Bronchial epithelial cell (primary cell): ENCODE results near the gene KIAA0753. TPM values are rescaled to one million over a fixed set of nuclear protein-coding genes. Genes with fewer than 3 reads are reported as not detected.

Source experiments
- DNase-seq: peaks from one replicate; pipeline ENCODE4 v3.0.0-alpha.2; 2010; ENCODE audit warnings: low read depth
- FAIRE-seq: peaks from 2 replicates; lab custom pipeline; 2011; peaks lifted over from hg19 to GRCh38; lab: Jason Lieb, UNC
- H3K27me3 ChIP-seq: 2 replicates; pipeline ENCODE4 v1.5.1; 2011; ENCODE audit warnings: low read length; ENCODE audit not compliant: control insufficient read depth, insufficient read depth
- H3K36me3 ChIP-seq: 2 replicates; pipeline ENCODE4 v1.5.1; 2011; ENCODE audit warnings: low read length; ENCODE audit not compliant: control insufficient read depth, insufficient read depth
- H3K4me3 ChIP-seq: 2 replicates; pipeline ENCODE4 v1.5.1; 2011; ENCODE audit warnings: mild to moderate bottlenecking, low read depth, low read length, control low read depth
- CTCF ChIP-seq: IDR thresholded peaks from 2 replicates; pipeline ENCODE4 v1.5.1; 2011; ENCODE audit warnings: mild to moderate bottlenecking, moderate library complexity, low read length, control low read depth, inconsistent platforms; ENCODE audit not compliant: insufficient read depth, severe bottlenecking
- total RNA-seq: library from RNA; depleted of rRNA; stranded (reverse); fragments of >200 nt; gene quantifications from 2 replicates; pipeline ENCODE4 v1.2.1, GENCODE V29; 2014

The KIAA0753 gene
- total RNA-seq, 1 donor from 2014 or later = 6.6 TPM

DNA sequence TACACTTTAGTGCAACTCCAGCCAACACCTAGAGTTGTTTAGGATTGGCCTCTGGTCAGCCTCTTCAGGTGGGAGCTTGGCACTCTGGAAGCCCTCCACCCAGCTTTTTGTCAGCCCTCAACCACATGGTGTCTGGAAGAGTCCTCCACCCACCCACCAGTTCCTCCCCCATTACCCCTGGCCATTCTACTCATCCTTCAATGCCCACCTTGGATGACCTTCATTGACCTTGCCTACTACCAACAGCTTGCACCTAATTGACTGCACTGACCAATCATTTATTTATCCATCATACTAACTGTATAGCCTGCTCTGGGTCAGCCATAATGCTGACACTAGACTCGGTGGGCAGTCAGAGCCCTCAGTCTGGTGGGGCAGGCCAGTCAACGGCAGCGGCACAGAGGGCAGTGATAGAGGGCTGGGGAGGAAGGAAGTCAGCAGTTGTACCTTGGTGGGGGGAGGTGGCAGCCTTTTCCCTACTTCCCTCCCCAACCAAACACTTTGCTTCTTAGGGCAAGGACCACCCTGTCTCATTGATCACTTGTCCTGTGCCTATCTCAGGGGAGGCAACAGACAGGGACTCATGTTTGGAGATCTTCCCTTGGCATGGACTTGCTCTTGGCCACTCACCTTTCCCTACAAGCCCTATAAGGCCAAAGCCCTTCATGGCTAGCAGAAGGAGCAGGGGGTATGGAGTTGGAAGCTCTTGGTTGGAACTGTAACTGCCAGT, 43.4 kb upstream of the KIAA0753 start:
- TF ChIP-seq CTCF = no peak
- Histone ChIP-seq H3K36me3 (no peaks in the 10 kb centered on the region), H3K4me3 (no peak overlapping the region), H3K27me3 (no peaks in the 10 kb centered on the region)
- DNase-seq (no peak), FAIRE-seq (no peak)

GRCh38 chr17:6683081-6683684, 42.7 kb upstream of the KIAA0753 start:
- no peak for TF ChIP-seq CTCF
- no peak overlapping the region for H3K4me3 ChIP-seq
- no peaks in the 10 kb centered on the region for H3K36me3 ChIP-seq
- H3K27me3 ChIP-seq = no peaks in the 10 kb centered on the region
- no peak for FAIRE-seq
- no peak for DNase-seq

DNA sequence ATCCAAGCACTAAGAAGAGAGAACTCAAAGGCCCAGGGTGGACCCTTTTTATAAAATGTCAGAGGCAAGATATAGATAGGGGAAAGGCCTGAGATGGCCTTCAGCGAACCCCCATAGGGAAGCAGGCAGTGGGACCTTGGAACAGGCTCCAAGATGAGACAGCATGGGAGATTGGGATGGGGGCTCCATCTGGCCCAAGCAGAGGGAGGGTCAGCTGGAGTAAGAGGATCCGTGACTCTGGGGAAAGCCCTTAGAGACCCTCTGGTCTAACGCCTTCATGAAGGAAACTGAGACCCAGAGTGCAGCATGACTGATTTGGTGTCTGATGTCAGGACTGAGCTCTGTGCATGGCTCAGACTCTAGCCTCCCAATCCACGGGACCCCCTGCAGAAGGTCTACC, 41.8 kb upstream of the KIAA0753 start:
- Histone ChIP-seq H3K27me3 (no peaks in the 10 kb centered on the region), H3K4me3 (no peak overlapping the region), H3K36me3 (no peaks in the 10 kb centered on the region)
- no peak for FAIRE-seq
- no peak for TF ChIP-seq CTCF
- DNase-seq = no peak

GRCh38 chr17:6681671-6682070, 41.2 kb upstream of the KIAA0753 start:
- Histone ChIP-seq H3K4me3 (no peak overlapping the region), H3K36me3 (no peaks in the 10 kb centered on the region), H3K27me3 (no peaks in the 10 kb centered on the region)
- no peak for TF ChIP-seq CTCF
- no peak for FAIRE-seq
- peak; percentile 80 for DNase-seq

GRCh38 chr17:6681176-6681575, 40.7 kb upstream of the KIAA0753 start:
- Histone ChIP-seq H3K27me3 (no peaks in the 10 kb centered on the region), H3K4me3 (no peak overlapping the region), H3K36me3 (no peaks in the 10 kb centered on the region)
- DNase-seq (peak; percentile 17), FAIRE-seq (peak; percentile 77)
- no peak for TF ChIP-seq CTCF
